GM19193 (cell line): ENCODE data around the gene PTGDR.

Experiments used
- POLR2A ChIP-seq: IDR thresholded peaks from 4 replicates; pipeline ENCODE4 v1.6.1; 2011; ENCODE audit not compliant: insufficient read depth, insufficient read length; ENCODE audit errors: extremely low read depth

Gene PTGDR

DNA sequence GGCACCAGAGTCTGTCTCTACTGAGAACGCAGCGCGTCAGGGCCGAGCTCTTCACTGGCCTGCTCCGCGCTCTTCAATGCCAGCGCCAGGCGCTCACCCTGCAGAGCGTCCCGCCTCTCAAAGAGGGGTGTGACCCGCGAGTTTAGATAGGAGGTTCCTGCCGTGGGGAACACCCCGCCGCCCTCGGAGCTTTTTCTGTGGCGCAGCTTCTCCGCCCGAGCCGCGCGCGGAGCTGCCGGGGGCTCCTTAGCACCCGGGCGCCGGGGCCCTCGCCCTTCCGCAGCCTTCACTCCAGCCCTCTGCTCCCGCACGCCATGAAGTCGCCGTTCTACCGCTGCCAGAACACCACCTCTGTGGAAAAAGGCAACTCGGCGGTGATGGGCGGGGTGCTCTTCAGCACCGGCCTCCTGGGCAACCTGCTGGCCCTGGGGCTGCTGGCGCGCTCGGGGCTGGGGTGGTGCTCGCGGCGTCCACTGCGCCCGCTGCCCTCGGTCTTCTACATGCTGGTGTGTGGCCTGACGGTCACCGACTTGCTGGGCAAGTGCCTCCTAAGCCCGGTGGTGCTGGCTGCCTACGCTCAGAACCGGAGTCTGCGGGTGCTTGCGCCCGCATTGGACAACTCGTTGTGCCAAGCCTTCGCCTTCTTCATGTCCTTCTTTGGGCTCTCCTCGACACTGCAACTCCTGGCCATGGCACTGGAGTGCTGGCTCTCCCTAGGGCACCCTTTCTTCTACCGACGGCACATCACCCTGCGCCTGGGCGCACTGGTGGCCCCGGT lies at the start of gene PTGDR:
TSS of gene PTGDR (plus strand) at position 198 of the 778 bp plus-strand sequence. CDS start at position 315, 117 bp downstream.
- no peak for TF ChIP-seq POLR2A

DNA sequence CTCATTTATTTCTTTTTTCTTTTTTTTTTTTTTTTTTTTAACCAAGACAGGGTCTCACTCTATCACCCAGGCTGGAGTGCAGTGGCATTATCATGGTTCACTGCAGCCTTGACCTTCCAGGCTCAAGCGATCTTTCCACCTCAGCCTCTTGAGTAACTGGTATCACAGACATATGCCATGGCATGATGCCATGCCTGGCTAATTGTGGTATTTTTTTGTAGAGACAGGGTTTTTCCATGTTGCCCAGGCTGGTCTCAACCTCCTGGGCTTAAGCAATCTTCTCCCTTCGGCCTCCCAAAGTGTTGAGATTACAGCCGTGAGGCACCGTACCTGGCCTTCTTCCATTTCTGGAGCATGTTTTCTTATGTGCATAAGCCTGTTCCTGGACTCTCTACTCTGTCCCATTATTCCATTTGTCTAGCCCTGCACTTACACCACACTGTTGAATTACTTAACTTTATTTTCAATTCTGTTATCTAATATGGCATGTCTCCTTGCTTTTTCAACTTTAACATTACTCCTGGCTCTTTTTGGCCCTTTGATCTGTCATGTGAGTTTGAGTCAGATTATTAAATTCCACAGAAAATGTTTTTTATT lies 47.9 kb upstream of the PTGDR start:
- TF ChIP-seq POLR2A: no peak

DNA sequence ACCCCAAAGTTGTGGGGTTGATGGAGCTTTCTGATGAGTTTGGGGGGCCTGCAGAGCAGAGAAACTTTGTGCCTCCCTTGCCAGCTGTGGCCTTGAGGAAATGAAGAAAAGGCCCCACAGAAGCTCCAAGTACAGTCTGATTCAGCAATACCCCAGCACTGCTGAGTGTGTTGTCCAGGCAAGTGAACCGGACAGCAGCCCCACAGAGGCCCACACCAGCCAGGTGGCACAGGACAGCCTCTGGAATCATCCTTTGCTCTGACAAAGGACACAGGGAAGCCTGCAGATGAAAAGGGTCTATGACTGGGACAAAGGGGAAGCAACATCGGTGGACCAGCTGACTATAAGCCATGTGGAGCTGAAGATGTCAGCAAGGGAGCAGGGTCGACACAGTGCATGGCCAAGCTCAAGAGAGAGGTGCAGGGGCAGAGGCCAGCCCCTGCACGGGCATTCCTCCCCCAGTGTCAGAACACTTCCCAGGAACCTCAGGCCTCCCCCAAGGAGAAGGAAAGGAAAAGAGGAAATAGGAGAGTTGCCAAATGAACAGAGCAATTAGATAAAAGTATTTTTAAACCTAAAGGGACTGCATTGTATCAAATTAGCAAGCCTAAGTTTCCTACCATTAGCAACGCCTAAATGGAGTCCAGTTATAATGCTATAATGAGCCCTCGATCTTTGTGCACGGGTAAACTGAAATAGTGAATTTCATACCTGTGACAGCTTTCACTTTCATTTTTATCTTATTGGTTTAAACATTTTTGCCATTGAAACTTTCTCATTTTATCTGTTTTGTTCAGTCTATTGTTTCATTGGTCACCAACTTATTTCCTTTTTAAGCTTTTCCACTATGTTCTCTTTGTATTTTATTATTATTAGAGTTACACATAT lies 46.3 kb upstream of the PTGDR start:
- no peak for TF ChIP-seq POLR2A

- no peak for TF ChIP-seq POLR2A
Observed at GRCh38 chr14:52222901-52223300, 44.6 kb upstream of the PTGDR start.

DNA sequence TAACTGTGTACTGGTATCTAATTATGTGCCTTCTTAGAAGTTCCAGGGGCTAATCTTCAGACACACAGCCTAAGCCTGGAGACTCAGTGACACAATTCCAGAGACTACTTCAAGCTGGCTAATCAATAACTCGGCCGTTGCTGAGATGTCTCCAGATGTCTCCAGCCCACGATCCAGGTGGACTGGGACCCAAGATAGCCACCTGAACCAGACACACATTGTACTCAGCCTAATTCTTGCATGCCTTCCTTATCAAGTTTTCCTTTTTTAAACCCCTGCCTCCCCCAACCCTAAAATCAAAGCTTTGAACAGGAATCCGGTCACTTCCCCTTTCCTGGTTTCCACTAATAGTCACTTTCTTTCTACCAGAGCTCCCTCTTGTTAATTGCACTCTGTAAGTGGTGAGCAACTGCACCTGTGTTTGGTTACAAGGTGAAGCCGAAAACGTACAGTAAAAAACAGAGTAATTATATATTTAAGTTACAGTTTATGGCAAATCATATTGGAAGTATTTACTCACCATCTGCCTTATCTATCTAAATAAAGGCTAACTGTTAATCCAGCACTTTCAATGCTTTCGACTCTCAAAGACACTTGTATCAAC lies 39.8 kb upstream of the PTGDR start:
- no peak for TF ChIP-seq POLR2A

DNA sequence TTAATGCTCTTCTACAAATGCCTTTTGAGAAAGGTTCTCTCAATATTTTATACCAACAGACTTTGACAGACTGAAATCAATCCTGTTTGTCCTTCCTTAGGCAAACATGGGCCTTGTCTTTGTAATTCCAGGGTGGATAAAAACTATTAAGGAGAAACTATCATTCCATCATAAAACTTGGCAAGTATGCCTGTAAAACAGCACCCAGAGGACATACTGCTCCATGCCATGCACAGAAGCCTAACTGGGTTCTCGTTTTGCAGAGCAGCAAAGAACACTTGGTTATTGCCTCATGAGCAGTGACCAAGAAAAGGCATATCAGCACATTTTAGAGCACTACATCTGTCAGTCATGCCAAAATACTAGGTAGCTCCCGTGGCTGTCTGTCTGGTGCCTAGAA lies 33.8 kb upstream of the PTGDR start:
- TF ChIP-seq POLR2A: no peak

DNA sequence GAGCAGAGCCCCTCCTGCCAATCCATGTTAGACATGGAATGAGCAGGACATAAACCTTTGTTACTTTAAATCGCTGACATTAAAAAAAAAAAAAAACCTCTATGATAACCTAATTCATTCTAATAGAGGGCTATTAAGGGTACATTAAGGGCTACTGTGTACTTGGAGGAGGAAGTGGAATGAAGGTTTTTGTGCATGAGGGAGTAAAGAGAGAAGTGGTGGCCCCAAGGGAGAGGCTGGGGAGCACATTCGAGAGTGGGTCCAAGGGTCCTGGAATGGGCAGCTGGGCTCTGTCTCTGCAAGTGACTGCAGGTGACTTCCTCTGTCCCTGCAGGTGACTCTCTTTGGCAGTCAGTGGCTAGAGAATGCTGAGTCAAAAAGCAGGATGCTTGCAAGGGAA lies 32.1 kb upstream of the PTGDR start:
- no peak for TF ChIP-seq POLR2A

DNA sequence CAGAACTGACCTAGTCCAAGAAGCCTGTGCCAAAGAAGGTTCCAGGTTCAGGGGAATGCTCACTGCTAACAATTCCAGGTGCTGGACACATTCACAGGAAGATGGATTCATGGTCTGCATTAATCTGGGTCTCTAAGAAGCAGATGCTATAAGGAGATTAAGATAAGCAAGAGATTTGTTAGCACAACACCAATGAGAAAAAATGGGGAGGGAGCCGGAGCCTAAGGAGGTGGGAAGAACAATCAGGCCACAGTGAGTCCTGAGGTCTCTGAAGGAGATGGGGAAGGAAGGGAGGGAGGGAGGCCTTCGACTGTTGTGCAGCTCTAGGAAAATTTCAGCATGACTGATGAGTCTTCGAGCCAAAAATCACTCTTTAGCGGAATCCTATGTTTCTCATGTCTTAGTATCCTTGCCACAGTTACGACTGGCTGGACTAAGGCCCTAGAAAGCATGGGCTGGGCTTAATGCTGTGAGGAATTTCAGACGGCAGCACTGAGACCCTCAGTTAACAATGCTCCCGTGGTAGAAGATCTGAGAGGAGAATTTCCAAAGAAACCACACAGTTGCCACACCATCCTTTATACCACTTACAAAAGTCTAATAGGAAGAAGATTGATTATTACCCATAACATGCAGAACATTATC lies 31.5 kb upstream of the PTGDR start:
- TF ChIP-seq POLR2A: no peak

DNA sequence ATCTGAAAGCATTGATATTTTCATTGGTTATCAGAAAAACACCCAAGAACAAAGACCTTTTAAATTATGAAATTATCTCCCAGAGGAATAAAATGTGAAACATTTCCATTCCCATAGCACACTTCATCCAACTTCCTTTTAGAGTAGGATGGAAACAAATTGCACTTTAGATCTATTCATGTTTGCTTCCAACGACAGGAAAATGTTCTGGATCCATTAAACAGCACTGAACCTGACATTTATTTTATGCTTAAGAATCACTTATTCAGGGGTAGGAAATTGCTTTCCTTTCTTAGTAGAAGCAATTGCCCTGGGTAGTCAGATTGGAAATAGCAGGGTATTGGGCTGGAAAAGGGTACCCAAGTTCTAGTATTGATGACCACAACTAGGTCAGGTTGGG lies 28.8 kb upstream of the PTGDR start:
- TF ChIP-seq POLR2A: no peak

DNA sequence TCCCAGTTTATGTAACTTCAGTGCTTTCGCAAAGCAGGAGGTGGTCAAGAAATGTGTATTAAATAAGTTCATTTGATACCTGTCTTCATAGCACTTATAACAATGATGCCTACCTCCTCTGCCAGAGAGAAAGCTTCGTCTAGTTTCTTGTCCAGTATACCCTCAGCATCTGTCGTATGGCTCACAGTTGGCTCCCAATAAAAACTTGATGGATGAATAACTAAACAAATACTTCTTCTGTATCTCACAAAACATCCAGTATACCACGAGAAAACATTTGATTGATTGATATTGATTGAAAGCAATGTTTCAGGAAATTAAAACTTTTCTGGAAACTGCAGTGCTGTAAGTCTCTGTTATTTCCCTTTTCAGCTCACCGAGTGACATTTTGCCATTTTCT lies 26.9 kb upstream of the PTGDR start:
- no peak for TF ChIP-seq POLR2A

DNA sequence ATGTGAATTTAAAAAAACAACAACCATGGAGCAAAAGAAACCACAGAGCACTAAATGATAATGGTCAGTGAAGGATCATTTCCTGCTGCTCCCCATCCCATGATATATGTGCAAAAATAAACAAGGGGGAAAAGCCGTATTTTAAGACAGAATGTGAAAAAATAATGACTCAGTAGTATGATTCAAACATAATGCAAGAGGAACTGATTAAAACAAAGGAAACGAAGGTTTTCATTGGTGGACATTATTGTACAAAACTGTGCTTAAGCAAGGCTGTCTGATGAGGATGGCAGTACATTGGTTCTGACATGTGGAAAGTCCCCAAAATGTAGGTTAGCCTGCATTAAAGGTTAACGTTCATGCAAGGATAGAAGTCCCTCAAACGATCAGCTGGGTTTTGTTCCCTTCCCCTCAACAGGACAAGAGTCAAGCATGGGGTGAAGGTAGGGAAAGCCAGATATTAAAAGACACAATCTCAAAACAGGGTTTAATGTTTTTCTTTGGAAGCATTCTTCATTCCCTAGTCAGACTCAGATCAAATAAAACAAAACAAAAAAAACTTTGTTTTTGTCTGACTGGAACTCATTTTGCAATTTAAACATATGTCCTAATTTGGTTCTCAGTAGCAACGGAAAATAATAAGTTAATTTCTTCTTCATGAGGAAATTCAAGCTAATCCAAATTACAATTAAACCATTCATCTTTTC lies 26.3 kb upstream of the PTGDR start:
- no peak for TF ChIP-seq POLR2A

GRCh38 chr14:52244328-52244727 lies 23.2 kb upstream of the PTGDR start:
- no peak for TF ChIP-seq POLR2A

- no peak for TF ChIP-seq POLR2A
Observed at GRCh38 chr14:52244997-52245396, 22.5 kb upstream of the PTGDR start.

DNA sequence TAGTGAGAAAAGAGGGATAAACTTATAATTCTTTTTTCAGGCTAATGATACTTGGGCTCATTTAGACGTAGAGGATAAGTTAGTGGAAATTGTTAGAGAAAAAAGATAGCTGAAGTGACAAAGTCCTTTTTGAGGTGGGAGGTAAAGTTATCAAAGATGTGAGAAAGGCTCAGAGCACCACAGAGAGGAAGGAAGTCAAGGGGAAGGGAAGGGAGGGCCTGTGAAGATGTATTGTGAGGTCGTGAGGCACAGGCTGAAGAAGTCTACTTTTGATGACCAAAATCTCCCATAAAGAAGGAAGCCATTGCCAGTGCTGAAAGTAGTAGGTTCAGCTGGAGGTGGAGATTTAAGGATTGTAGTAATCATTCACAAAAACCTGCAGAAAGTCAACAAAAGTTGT lies 19.4 kb upstream of the PTGDR start:
- TF ChIP-seq POLR2A: no peak

DNA sequence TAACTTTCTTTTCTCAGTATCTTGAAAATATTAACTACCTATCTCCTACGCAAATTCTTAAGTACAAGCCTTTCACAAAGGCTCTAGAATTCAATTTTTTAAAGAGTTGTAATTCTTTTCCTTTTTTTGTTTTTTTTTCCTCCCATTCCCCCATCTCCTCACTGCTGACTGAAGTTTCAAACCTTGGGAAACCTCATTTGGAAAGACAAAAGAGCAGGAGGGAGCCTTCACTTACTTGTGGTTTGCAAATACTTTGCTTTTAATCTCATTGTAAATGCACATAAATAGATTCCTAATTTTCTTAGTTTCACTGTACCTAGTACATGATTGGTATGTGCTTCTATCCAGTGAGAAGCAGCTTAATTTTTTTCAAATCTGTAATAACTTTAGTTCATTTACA lies 15.8 kb upstream of the PTGDR start:
- no peak for TF ChIP-seq POLR2A

- no peak for TF ChIP-seq POLR2A
Observed at GRCh38 chr14:52253503-52253902, 14.0 kb upstream of the PTGDR start.
